Esophagus squamous epithelium (tissue), 5 donors: Measurements from ENCODE around the gene ADGRL2. TPM values are rescaled to one million over a fixed set of nuclear protein-coding genes. Genes with fewer than 3 reads are reported as not detected.
A peak's percentile ranks its signal among the peaks of the same experiment; 100 is the strongest.

Experiments used
- DNase-seq: peaks from one replicate; lab custom pipeline; 2025; lab: John Stamatoyannopoulos, UW
- H3K27ac ChIP-seq, 4 donors: fragments of 200-600 bp; sonication (generic); one replicate each; pipeline ENCODE4 v1.5.1; 2016 to 2019; ENCODE audit warnings: mild to moderate bottlenecking in 1 of 4
- H3K27me3 ChIP-seq, 4 donors: fragments of 200-600 bp; sonication (generic); 1 replicate in 3 of 4; 2 replicates in 1 of 4; pipeline versions ENCODE4 v1.5.1 to v1.6.0; 2017 to 2021; ENCODE audit warnings: antibody characterized with exemption in 1 of 4
- H3K36me3 ChIP-seq, 3 donors: fragments of 200-600 bp; sonication (generic); one replicate each; pipeline ENCODE4 v1.5.1; 2016 to 2019
- H3K4me1 ChIP-seq, 3 donors: fragments of 200-600 bp; sonication (generic); one replicate each; pipeline ENCODE4 v1.5.1; 2017 to 2019
- H3K4me3 ChIP-seq, 4 donors: fragments of 200-600 bp; sonication (generic); 1 replicate in 3 of 4; 2 replicates in 1 of 4; pipeline ENCODE4 v1.5.1; 2016 to 2019; ENCODE audit warnings: mild to moderate bottlenecking in 2 of 4, moderate library complexity in 1 of 4
- H3K9me3 ChIP-seq, 3 donors: fragments of 200-600 bp; sonication (generic); one replicate each; pipeline ENCODE4 v1.5.1; 2016 to 2019
- POLR2A ChIP-seq, 4 donors: fragments of 450-650 bp; IDR thresholded peaks; one replicate each; pipeline ENCODE4 v1.6.1; 2017; ENCODE audit warnings: antibody characterized with exemption in 4 of 4, mild to moderate bottlenecking in 4 of 4, moderate library complexity in 3 of 4
- WGBS, 2 donors: methylation state at CpG; one replicate each; pipeline ENCODE4 v1.1.5; 2018; 5-methylcytosine and 5-hydroxymethylcytosine counted together
- intact Hi-C: fragments of 100-400 bp; cut with DNase I; formaldehyde crosslinking; loops from one replicate; pipeline ENCODE4 v1.15.0; 2022
- total RNA-seq, 4 donors: library from RNA; depleted of rRNA; stranded (reverse); fragments of >200 nt; gene quantifications; one replicate each; pipeline ENCODE4 v1.1.0, GENCODE V29; 2016
- TF ChIP-seq, protein P1 (sequence below), 6 experiments: fragments of 450-650 bp in 4 of 6; fragments of 200-600 bp in 2 of 6; sonication (generic) in 2 of 6; IDR thresholded peaks; one replicate each; pipeline ENCODE4 v1.5.1; 2016 to 2019; ENCODE audit warnings: antibody characterized with exemption in 6 of 6, mild to moderate bottlenecking in 4 of 6, moderate library complexity in 4 of 6
- donor health status: DM: yes; HTN: yes; CAD: no.

Gene ADGRL2
- total RNA-seq, 4 donors from 2014 or later: 37.2 to 63.7 (median 59.7) TPM

DNA sequence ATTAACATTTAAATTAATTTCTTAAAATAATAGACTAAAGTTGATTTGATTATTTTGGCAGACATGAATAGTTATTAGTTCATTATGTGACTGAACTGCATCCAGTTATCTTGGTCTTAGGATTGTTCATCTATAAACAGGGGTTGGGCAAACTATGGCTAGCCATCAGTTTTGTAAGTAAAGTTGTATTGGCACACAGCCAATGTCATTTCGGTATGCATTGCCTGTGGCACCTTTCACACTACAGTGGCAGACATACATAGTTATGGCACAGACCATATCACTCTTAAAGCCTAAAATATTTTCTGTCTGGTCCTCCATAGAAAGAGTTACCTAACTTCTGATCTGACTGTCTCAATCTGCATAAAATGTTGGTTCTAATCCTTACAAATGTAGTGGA is 27.2 kb downstream of the ADGRL2 start:
- TF ChIP-seq, protein P1, sequence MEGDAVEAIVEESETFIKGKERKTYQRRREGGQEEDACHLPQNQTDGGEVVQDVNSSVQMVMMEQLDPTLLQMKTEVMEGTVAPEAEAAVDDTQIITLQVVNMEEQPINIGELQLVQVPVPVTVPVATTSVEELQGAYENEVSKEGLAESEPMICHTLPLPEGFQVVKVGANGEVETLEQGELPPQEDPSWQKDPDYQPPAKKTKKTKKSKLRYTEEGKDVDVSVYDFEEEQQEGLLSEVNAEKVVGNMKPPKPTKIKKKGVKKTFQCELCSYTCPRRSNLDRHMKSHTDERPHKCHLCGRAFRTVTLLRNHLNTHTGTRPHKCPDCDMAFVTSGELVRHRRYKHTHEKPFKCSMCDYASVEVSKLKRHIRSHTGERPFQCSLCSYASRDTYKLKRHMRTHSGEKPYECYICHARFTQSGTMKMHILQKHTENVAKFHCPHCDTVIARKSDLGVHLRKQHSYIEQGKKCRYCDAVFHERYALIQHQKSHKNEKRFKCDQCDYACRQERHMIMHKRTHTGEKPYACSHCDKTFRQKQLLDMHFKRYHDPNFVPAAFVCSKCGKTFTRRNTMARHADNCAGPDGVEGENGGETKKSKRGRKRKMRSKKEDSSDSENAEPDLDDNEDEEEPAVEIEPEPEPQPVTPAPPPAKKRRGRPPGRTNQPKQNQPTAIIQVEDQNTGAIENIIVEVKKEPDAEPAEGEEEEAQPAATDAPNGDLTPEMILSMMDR (IDR thresholded peaks at IDR 0.05): no peak
- TF ChIP-seq POLR2A (IDR thresholded peaks at IDR 0.05): no peak
- Histone ChIP-seq H3K9me3 (no peaks in the 10 kb centered on the region), H3K36me3 (no peaks in the 10 kb centered on the region), H3K4me1 (peaks cover 0 to 11% (median 0%) of the 10 kb centered on the region in 3 donors), H3K4me3 (no peak overlapping the region), H3K27me3 (no peaks in the 10 kb centered on the region), H3K27ac (no peak overlapping the region)
- 69 to 75% methylated on average over 1 of the region's 1 CpG for WGBS, 2 donors
- intact Hi-C loops: no loop called here
- DNase-seq: no peak

DNA sequence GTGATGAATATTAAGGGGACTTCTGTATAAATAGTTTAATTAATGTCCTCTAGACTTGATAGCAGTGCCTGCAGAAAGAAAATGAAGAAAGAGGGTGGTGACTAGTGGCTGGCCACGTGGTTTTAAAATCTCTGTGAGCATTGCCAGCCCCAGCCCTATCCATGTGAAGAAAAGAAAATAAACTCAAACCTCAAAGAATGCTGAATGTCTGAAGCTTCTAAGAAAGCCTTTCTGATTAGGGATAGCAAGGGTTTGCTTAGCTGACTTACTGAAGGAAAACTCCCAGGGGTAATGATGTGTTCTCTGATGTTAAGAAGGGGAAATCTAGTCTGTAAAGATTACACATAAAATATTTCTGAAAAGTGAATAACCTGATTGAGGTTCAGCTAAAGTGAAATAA is 31.8 kb downstream of the ADGRL2 start:
- Histone ChIP-seq H3K27me3 (no peaks in the 10 kb centered on the region), H3K36me3 (no peaks in the 10 kb centered on the region), H3K4me3 (no peak overlapping the region), H3K27ac (no peak overlapping the region), H3K9me3 (no peaks in the 10 kb centered on the region), H3K4me1 (peaks cover 0 to 45% (median 8%) of the 10 kb centered on the region in 3 donors)
- no peak for TF ChIP-seq POLR2A (IDR thresholded peaks at IDR 0.05)
- TF ChIP-seq, protein P1 (IDR thresholded peaks at IDR 0.05): no peak
- DNase-seq: no peak
- 12 to 21% methylated on average over 1 of the region's 1 CpG for WGBS, 2 donors
- intact Hi-C loops: no loop called here

DNA sequence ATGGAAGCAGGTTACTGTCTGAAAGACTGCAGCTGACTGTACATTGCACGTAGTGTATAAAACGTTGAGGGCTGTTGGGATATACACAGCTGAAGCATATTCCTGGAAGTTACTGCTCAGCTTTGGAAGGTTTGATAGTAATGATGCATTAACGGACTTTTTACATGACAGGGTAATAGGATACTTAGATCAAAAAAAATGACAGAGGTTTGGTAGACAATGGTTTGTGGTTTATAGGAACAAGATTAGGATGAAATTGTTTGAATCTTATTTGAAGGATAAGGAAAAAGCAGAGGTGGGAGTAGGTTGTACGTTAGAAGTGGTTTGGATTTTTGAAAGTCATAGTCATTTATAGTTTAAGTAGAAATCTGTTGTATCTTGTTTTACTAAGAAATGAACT is 33.0 kb downstream of the ADGRL2 start:
- H3K4me1 ChIP-seq: peaks cover 0 to 45% (median 8%) of the 10 kb centered on the region in 3 donors
- no peaks in the 10 kb centered on the region for H3K27me3 ChIP-seq
- no peaks in the 10 kb centered on the region for H3K36me3 ChIP-seq
- no peak overlapping the region for H3K4me3 ChIP-seq
- no peak for DNase-seq
- no peaks in the 10 kb centered on the region for H3K9me3 ChIP-seq
- TF ChIP-seq, protein P1 (IDR thresholded peaks at IDR 0.05): no peak
- no peak for TF ChIP-seq POLR2A (IDR thresholded peaks at IDR 0.05)
- intact Hi-C loops: no loop called here
- 56 to 79% methylated on average over 4 of the region's 4 CpGs for whole genome bisulfite sequencing, 2 donors
- no peak overlapping the region for H3K27ac ChIP-seq

DNA sequence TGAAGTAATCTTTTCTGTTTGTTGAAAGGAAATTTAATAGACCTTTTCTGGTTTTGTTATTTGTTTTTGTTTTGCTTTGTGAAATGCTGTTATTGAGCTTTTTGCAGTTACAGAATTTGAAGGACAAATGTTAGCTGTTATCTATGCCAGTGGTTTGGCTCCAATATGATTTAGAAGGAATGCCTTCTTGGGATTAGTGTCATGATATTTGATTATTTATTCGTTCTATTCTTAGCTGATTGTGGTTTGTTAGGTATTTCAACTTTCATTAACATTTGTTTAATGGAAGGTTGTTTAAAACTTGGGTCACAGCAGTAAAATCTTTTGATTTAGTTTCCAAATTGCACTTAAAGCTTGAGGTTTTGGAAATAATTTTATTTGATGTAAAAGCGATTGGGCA is 33.5 kb downstream of the ADGRL2 start:
- no peak for TF ChIP-seq POLR2A (IDR thresholded peaks at IDR 0.05)
- TF ChIP-seq, protein P1 (IDR thresholded peaks at IDR 0.05): no peak
- no peak for DNase-seq
- H3K9me3 ChIP-seq: no peaks in the 10 kb centered on the region
- H3K27me3 ChIP-seq: no peaks in the 10 kb centered on the region
- no peak overlapping the region for H3K4me3 ChIP-seq
- H3K36me3 ChIP-seq: no peaks in the 10 kb centered on the region
- H3K27ac ChIP-seq: no peak overlapping the region
- WGBS, 2 donors: 37 to 60% methylated on average over 2 of the region's 2 CpGs
- intact Hi-C loops: no loop called here
- peaks cover 0 to 45% (median 8%) of the 10 kb centered on the region in 3 donors for H3K4me1 ChIP-seq

DNA sequence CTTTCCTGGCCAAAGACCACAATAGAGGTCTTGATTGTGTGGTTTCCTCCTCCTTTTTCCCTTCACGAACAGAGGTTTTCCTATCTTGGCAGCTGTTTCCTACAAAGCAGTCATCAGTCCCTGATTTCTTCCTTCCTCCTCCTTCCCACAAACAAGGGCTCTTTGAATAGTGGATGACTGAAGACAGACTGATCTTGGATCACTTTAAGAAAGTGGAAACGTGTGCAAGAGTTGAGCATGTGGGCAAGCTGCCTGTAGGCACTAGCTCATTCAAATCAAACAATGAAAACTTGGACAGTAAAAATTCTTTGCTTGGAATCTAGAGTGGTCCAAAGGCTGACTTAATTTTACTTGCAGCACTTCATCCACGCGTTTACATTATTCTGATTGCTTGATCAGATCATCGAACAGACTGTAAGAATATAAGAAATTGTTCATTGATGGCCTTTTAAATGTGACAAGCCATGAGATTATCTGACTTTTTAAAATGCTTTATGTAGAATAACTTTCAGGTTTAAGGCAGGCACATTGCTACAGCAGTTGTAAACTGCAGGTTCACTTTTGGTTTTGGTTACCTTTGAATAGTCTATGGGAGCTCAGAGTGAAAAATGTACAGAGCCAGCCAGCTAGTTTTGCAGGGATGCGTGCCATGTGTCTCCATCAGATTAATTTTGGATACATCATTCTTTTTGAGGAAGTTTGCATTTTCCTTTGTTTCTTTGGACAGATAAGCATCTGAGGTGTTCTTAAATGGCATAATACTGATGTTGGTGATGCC is 34.4 kb downstream of the ADGRL2 start:
- 32 to 39% methylated on average over 6 of the region's 6 CpGs for WGBS, 2 donors
- no peak for DNase-seq
- peaks cover 0 to 45% (median 8%) of the 10 kb centered on the region in 3 donors for H3K4me1 ChIP-seq

More for the DNA sequence above, 34.4 kb downstream of the ADGRL2 start:
- H3K4me3 ChIP-seq: peak overlapping the region in 1 of 4 donors; percentile 15
- intact Hi-C loops: no loop called here
- no peak overlapping the region for H3K27ac ChIP-seq
- H3K36me3 ChIP-seq: no peaks in the 10 kb centered on the region
- TF ChIP-seq POLR2A (IDR thresholded peaks at IDR 0.05): no peak
- TF ChIP-seq, protein P1 (IDR thresholded peaks at IDR 0.05): no peak
- no peaks in the 10 kb centered on the region for H3K27me3 ChIP-seq
- no peaks in the 10 kb centered on the region for H3K9me3 ChIP-seq
